Measurements from ENCODE around the gene NABP1.

The NABP1 gene

DNA sequence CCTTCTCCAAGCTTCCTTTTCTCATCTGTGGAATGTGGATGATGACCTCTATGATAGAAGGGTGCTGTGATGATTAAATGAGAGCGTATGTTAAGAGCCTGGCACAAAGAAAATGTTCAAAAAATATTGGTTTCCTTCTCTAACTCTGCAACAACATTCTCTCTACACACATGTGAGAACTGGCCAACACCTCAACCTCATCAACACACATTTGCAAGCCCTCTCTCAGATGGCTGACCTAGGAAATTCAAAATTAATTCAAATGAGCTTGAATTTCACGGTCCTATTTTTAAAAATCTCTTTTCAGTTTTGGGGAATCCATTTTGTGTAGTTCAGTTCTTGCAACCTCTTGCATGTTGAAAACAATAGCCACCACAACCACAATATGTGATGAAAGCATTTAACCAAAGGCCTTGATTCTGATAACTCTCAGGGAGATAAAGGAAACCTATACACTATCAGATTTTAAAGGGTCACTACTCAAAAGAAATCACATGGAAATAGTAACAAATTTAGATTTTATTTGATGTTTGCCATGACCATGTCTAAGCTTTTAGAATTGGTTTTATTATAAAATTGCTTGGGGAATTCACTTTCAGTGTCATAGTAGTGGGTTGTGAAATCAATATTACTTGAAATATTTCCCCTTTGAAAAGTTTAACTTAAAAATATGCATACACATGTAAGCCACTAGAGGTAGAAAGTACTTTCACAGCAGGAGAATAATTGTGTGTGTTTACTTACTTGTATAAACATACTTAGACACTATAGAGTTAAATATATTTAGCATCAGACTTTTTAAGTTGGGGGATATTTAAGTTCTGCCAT, 16.6 kb upstream of the NABP1 start:
- Histone ChIP-seq H3K27me3 (ENCODE audit: insufficient read depth, low read depth, severe bottlenecking) (no peaks in the 10 kb centered on the region), H3K4me3 (ENCODE audit: low read depth, low read length) (no peak overlapping the region), H3K27ac (no peak overlapping the region), H3K36me3 (no peaks in the 10 kb centered on the region), H3K9me3 (ENCODE audit: severe bottlenecking) (no peaks in the 10 kb centered on the region)
- TF ChIP-seq, protein P1, sequence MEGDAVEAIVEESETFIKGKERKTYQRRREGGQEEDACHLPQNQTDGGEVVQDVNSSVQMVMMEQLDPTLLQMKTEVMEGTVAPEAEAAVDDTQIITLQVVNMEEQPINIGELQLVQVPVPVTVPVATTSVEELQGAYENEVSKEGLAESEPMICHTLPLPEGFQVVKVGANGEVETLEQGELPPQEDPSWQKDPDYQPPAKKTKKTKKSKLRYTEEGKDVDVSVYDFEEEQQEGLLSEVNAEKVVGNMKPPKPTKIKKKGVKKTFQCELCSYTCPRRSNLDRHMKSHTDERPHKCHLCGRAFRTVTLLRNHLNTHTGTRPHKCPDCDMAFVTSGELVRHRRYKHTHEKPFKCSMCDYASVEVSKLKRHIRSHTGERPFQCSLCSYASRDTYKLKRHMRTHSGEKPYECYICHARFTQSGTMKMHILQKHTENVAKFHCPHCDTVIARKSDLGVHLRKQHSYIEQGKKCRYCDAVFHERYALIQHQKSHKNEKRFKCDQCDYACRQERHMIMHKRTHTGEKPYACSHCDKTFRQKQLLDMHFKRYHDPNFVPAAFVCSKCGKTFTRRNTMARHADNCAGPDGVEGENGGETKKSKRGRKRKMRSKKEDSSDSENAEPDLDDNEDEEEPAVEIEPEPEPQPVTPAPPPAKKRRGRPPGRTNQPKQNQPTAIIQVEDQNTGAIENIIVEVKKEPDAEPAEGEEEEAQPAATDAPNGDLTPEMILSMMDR (IDR thresholded peaks at IDR 0.05; ENCODE audit: low read depth, low read length): no peak
- no peak for DNase-seq

DNA sequence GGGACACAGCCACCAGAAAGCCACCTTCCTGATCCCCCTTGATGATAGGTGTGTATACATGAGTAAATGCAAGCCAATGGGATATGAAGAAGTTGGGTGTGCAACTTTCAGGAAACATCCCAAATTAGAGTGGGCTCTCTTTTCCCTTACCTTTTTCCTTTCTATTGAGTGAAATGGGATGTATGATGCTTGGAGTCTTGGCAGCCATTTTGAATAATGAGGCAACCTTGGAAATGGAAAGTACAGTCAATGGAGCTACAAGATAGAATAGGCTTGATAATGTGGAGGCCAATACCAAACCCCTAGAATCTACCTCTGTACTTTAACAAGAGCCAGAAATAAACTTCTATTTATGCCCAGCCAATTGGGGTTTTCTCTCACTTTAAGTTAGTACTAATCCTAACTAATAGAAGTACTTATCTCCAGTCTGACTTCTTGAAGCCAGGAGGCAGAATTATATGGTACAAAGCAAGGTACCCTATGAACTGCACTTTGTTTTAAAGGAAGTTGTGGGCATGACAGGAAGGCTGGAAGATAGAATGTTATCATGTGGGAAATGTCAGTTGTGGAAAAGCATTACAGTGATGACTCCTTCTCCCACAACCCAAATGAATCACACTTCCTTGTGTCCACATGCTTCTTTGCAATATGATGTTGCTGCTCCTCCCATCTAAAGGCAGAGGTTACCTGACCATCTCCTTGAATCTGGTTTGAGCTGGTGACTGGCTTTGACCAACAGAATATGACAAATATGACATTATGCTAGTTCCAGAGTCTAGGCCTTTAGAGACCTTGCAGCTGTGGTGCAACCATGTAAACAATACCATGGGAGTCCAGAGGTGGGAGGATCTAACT, 12.9 kb upstream of the NABP1 start:
- Histone ChIP-seq H3K9me3 (ENCODE audit: severe bottlenecking) (no peaks in the 10 kb centered on the region), H3K36me3 (no peaks in the 10 kb centered on the region), H3K27me3 (ENCODE audit: insufficient read depth, low read depth, severe bottlenecking) (no peaks in the 10 kb centered on the region), H3K4me3 (ENCODE audit: low read depth, low read length) (no peak overlapping the region), H3K27ac (no peak overlapping the region)
- no peak for DNase-seq
- TF ChIP-seq, protein P1 (IDR thresholded peaks at IDR 0.05; ENCODE audit: low read depth, low read length): no peak

DNA sequence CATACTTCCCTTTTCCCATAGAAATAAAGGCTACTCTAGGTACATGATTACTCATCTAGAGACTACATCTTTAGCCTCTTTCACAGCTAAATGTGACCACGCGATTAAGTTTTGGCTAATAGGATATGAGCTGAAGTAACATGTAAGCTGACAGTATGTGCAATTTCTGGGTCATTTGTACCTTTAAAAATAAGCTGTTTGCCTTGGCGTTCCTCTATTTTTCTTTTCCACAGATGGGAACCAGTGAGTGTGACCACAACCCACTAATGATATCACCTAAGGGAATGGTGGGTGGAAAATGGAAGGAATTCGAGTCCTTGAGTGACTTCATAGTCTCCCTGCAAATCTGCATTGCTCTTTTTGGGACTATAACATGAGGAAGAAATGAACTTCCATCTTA, 11.7 kb upstream of the NABP1 start:
- no peak overlapping the region for H3K27ac ChIP-seq
- TF ChIP-seq, protein P1 (IDR thresholded peaks at IDR 0.05; ENCODE audit: low read depth, low read length): no peak

DNA sequence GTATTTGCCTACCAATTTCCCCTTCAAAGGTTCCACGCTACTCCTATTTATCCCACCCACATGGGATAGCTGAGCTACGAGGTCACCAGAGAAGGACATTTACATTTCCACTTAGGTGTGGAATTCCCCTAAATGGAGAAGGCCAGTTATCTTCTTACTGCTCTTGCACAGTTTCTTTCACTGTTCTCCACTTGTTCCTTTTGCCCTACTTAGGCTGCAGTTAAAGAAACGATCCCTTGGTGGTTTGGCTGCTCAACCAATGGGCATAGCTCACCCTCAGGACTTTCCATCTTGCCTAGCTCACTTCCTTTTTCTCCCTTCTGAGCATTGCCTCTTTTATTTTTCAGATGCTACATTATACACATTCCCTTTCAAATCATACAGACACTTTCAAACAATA, 11.2 kb upstream of the NABP1 start:
- Histone ChIP-seq H3K36me3 (no peaks in the 10 kb centered on the region), H3K9me3 (ENCODE audit: severe bottlenecking) (no peaks in the 10 kb centered on the region), H3K27ac (no peak overlapping the region), H3K27me3 (ENCODE audit: insufficient read depth, low read depth, severe bottlenecking) (no peaks in the 10 kb centered on the region), H3K4me3 (ENCODE audit: low read depth, low read length) (no peak overlapping the region)
- TF ChIP-seq, protein P1 (IDR thresholded peaks at IDR 0.05; ENCODE audit: low read depth, low read length): no peak
- no peak for DNase-seq

More for the DNA sequence above, 11.7 kb upstream of the NABP1 start:
- H3K4me3 ChIP-seq (ENCODE audit: low read depth, low read length): no peak overlapping the region
- no peaks in the 10 kb centered on the region for H3K27me3 ChIP-seq (ENCODE audit: insufficient read depth, low read depth, severe bottlenecking)
- DNase-seq: no peak
- no peaks in the 10 kb centered on the region for H3K36me3 ChIP-seq
- H3K9me3 ChIP-seq (ENCODE audit: severe bottlenecking): no peaks in the 10 kb centered on the region

DNA sequence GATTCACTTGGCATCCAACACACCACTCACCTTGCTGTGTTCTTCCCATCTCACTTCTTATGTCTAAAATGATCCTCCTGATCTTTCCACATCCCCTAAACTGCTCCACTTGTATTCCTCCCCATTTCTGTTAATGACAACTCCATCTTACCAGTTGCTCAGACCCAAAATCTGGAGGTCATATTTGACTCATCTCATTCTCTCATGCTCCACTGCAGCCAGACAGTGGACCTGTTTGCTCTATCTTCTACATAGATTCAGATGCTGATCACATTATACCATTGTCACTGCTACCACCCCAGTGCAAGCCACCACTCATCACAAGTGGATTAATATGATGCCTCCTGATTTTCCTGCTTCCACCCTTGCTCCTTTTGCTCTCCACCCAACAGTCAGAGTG, 7.9 kb upstream of the NABP1 start:
- no peaks in the 10 kb centered on the region for H3K9me3 ChIP-seq (ENCODE audit: severe bottlenecking)
- TF ChIP-seq, protein P1 (IDR thresholded peaks at IDR 0.05; ENCODE audit: low read depth, low read length): no peak
- no peaks in the 10 kb centered on the region for H3K27me3 ChIP-seq (ENCODE audit: insufficient read depth, low read depth, severe bottlenecking)
- H3K4me3 ChIP-seq (ENCODE audit: low read depth, low read length): no peak overlapping the region
- DNase-seq: no peak
- H3K36me3 ChIP-seq: no peaks in the 10 kb centered on the region
- H3K27ac ChIP-seq: no peak overlapping the region
